DOHH2 (cell line): ENCODE data around the gene LATS2.

Experiments
- EZH2phosphoT487 ChIP-seq: fragments of 200-600 bp; sonication (generic); IDR thresholded peaks from 2 replicates; pipeline ENCODE4 v1.6.1; 2017; ENCODE audit warnings: borderline replicate concordance, mild to moderate bottlenecking, antibody characterized with exemption, low read length, moderate library complexity, mixed read lengths
- TF ChIP-seq, protein P1 (sequence below): fragments of 200-600 bp; sonication (generic); IDR thresholded peaks from one replicate; pipeline ENCODE4 v1.5.1; 2014; ENCODE audit warnings: antibody characterized with exemption, mild to moderate bottlenecking, low read depth, low read length; ENCODE audit not compliant: poor library complexity, severe bottlenecking

DNA sequence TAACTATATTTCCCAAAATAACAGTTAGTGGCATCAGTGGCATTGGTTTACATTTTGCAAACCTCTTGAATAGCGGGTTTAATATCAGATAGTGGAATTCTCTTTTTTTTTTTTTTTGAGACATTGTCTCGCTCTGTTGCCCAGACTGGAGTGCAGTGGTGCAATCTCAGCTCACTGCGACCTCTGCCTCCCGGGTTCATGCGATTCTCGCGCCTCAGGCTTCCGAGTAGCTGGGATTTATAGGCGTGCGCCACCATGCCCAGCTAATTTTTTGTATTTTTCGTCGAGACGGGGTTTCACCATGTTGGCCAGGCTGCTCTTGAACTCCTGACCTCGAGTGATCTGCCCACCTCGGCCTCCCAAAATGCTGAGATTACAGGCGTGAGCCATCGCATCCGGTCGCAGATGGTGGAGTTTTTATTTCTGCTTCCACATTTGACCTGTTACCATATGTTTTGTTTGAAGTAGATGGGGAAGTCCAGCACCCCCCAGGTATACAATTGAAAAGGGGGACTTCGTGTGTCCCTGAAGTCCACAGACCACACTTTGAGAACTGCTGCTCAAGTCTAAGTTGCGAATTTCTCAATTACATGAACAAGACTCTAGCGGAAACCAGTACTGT is 118.3 kb downstream of the LATS2 start:
- TF ChIP-seq, protein P1, sequence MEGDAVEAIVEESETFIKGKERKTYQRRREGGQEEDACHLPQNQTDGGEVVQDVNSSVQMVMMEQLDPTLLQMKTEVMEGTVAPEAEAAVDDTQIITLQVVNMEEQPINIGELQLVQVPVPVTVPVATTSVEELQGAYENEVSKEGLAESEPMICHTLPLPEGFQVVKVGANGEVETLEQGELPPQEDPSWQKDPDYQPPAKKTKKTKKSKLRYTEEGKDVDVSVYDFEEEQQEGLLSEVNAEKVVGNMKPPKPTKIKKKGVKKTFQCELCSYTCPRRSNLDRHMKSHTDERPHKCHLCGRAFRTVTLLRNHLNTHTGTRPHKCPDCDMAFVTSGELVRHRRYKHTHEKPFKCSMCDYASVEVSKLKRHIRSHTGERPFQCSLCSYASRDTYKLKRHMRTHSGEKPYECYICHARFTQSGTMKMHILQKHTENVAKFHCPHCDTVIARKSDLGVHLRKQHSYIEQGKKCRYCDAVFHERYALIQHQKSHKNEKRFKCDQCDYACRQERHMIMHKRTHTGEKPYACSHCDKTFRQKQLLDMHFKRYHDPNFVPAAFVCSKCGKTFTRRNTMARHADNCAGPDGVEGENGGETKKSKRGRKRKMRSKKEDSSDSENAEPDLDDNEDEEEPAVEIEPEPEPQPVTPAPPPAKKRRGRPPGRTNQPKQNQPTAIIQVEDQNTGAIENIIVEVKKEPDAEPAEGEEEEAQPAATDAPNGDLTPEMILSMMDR, result no peak
- TF ChIP-seq EZH2phosphoT487, result no peak
